ENCODE data around the gene DHX36.

DHX36 gene, protein sequence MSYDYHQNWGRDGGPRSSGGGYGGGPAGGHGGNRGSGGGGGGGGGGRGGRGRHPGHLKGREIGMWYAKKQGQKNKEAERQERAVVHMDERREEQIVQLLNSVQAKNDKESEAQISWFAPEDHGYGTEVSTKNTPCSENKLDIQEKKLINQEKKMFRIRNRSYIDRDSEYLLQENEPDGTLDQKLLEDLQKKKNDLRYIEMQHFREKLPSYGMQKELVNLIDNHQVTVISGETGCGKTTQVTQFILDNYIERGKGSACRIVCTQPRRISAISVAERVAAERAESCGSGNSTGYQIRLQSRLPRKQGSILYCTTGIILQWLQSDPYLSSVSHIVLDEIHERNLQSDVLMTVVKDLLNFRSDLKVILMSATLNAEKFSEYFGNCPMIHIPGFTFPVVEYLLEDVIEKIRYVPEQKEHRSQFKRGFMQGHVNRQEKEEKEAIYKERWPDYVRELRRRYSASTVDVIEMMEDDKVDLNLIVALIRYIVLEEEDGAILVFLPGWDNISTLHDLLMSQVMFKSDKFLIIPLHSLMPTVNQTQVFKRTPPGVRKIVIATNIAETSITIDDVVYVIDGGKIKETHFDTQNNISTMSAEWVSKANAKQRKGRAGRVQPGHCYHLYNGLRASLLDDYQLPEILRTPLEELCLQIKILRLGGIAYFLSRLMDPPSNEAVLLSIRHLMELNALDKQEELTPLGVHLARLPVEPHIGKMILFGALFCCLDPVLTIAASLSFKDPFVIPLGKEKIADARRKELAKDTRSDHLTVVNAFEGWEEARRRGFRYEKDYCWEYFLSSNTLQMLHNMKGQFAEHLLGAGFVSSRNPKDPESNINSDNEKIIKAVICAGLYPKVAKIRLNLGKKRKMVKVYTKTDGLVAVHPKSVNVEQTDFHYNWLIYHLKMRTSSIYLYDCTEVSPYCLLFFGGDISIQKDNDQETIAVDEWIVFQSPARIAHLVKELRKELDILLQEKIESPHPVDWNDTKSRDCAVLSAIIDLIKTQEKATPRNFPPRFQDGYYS

DNA sequence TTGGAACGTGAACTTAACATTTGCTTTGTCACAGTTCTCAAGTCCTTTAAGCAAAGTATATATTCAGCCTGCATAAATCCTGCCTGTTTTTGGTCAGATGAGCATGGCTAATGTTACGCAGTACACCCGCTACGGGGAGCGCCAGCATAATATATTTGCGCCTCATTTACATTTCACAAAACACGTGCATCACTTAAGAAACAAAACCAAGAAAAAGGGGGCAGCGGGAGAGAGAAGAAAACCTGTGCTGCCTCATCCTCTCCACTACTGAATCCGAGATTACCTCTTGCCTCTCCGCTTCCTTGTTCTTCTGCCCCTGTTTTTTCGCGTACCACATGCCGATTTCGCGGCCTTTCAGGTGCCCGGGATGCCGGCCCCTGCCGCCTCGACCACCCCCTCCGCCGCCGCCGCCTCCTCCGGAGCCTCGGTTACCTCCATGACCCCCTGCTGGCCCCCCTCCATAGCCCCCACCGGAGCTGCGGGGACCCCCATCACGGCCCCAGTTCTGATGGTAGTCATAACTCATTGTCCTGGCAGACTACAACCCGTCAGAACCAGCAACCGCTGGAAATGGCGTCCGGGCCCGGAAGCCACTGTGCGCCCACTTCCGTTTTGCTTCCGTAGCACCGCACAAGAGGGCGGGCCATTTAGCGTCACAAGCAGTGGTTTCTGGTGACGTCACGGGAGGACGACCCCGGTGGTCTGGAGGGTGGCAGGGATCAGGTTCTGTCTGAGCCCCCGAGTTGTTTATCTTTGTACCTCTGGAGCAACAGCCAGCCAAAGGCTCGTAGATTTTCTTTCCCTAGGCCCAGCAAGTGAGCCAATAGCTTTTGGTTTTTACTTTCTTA lies at the start of gene DHX36:
Gene DHX36, minus strand, starts transcription at position 597 of the 848 bp plus-strand sequence. Its CDS starts 71 bp downstream, at position 526.
- peak; percentile 92 for DNase-seq

DNA sequence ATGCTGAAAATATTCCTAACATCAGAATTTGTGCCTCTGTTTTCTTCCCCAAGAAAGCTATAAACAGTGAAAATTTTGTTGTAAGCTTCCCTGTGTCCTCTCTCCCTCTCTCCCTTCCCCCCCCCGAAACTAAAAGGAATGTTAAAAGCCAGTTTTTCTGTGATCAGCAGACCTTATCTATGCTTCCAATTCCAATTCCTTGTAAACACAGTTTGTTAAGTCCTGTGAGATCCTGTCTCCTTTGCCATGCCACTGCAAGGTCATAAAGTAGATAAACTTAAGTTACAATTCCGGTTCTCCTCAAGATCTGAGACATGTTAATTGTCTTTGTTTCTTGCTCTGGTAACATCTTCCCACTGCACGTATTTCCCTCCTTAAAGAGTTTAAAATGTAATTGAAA lies 42.9 kb upstream of the DHX36 start:
- DNase-seq, result no peak

DNA sequence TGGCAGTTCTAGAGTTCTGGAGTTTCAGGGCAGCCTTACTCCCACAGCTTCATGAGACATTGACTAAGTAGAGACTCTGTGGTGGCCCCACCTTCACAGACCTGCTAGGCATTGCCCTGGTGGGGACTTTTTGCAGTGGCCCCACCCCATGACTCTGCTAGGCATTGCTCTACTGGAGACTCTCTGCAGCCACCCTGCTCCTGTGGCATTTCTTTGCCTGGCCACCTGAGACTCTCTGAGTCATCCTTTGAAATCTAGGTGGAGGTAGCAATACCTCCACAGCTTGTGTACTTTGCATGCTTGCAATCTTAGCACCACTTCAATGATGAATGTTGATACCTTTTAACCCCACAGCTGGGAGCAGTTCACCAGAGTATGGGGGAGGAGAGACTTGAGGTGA lies 40.6 kb upstream of the DHX36 start:
- DNase-seq, result no peak

DNA sequence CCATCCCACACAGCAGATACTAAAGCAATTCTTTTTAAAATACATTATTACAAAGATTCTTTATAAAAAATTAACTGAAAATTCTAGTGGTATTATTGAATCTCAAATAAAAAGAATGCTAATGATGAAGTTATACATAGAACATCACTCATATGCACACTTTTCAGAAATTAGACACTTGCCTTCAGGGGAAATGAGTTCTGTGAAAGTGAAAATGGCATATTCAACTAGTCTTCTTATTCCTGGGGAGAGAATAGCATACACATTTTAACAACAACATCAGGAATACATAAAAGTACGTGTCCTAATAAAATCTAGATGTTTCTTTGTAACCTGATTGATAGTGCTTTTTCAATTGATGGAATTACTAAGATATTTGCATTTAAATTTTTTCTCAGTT lies 36.8 kb upstream of the DHX36 start:
- no peak for DNase-seq

DNA sequence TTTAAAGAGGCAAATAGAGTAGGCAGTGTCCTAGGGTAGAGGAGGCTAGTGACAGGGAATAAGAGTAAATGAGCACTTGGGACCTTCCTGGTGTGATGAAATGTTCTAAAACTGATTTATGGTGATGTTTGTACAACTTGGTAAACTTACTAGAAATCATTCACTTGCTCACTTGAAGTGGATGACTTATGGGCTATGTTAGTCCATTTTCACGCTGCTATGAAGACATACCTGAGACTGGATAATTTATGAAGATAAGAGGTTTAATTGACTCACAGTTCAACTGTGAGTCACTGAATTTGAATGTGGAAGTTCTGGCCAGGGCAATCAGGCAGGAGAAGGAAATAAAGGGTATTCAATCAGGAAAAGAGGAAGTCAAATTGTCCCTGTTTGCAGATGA lies 31.7 kb upstream of the DHX36 start:
- DNase-seq, result no peak

DNA sequence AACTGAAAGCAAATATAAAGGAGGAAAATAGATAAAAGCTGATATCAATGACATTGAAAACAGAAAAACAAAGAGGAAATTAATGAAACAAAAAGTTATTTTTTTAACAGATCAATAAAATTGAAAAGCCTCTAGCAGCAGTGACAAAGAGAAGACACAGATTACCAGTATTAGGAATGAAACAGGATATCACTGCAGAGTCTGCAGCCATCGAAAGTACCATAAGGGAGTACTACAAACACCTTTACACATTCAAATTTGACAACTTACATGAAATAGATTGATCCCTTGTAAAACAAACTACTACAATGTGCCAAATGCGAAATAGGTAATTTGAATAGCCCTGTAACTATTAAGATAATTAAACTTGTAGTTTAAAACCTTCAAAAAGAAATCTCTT lies 24.9 kb upstream of the DHX36 start:
- DNase-seq, result no peak

DNA sequence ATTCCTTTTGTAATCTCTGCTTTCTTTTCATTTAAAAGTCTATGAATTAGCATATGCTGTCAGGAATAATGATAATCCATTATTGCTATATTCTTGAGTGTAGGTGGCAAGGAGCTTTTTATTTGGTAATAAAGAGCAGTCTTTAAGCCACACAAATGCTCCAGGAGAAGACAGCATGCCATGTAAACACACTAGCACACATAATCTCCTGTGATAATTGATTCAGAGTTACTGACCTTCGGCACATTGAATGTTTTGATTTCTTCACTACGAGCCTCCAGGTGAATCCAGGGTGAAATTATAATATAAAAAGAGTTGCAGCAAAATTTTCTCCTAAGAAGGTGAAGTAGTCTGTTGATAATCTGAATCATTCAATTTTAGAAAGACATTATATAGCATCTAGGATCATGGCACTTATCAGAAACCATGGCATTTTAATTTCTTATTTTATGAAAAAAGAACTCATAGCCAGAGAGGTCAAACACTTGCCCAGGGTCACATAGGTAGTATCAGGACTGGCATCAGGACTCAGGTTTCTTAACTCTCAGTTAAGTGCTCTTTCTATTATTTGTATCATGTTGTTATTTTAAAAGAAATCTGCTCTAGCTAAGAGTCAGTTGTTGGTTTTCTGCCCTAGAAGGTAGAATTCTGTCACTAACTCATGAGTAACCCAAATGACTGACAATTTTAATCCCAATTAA lies 21.3 kb upstream of the DHX36 start:
- DNase-seq, result no peak

DNA sequence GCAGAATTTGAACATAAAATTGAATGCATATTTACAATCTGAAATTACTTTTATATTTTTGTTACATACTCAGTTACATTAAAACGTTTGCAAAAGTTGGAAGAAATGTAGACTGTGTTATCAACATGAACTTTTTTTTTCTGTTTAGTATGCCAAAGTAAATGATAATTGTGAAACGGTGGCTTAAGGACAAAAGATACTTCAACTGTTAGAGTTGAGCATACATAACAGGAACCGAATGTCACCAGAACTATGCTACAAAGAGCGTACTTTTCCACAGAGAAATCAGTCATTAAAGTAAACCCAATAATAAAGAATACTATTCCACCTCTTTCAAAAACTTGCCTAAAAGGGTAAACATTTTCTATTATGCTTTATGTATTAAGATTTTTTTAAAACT lies 14.3 kb upstream of the DHX36 start:
- no peak for DNase-seq

DNA sequence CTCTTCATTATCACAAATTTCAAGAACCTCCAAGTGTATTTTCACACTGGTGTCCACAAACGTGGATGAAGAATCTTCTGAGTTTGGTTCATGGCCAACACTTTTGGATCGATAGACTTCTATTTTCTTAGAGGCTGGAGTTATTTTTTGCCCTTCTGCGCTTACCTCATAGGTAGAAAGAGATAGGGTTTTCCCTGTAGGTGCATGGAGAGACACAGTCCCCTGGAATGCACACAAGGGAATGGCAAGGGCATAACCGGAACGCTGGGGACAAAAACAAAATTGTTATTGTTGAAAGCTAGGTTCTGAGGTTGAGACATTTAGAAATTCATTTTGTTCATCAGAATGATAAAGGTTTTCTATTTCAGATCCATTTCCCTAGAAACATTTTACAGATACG lies 13.7 kb upstream of the DHX36 start:
- no peak for DNase-seq

DNA sequence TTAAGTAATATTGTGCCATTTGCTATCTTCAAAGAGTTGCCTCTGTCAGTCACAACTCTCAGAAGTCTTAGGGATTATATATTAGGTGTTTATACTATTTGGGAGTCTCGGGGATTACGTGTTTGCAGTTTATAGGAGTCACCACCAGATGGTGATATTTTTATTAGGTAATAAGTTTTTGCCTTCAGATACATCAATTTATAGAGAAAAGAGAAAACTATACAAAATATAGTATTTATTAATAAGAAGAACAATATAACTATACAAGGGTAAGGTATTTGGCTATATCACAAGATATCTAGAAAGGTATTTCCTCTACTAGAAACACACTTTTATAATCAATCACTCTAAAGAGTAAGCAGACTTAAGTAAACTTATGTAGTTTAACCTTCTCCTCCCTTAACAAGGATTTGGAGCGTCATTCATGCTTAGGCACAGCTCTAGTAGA lies 10.7 kb upstream of the DHX36 start:
- DNase-seq, result peak; percentile 50

DNA sequence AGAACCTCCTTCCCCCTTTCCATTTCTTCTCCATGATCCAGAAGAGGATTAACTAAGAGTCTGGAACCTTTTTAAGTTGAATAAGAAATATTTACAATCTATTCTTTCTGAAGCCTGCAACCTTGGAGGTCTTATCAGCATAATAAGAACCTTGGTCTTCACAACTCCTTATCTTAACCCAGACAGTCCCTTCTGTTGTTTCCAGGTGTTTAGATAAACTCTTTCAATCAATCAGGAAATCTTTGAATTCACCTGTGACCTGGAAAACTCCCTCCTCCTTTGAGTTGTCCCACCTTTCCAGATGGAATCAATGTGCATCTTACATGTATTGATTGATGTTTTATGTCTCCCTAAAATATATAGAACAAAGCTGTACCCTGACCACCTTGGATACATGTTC lies 3.6 kb upstream of the DHX36 start:
- DNase-seq, result no peak

DNA sequence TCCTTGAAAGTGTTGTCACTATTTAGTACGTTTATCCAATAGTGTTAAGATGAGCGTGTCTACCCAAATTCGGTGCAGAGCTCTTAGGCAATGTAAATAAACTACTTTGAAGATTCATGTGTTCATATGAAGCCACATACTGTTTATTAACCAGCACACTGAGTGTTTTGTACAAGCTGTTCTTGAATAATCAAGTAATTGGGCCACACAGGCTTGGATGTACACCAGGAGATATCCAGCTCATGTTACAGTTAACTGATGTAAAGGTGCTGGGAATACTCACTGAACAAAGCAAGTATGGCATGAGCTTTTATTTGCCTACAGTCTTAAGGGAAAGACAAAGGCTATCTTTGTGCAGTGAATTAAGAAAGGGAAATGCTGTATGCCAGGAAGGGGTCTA lies 632 bp upstream of the DHX36 start:
- no peak for DNase-seq

DNA sequence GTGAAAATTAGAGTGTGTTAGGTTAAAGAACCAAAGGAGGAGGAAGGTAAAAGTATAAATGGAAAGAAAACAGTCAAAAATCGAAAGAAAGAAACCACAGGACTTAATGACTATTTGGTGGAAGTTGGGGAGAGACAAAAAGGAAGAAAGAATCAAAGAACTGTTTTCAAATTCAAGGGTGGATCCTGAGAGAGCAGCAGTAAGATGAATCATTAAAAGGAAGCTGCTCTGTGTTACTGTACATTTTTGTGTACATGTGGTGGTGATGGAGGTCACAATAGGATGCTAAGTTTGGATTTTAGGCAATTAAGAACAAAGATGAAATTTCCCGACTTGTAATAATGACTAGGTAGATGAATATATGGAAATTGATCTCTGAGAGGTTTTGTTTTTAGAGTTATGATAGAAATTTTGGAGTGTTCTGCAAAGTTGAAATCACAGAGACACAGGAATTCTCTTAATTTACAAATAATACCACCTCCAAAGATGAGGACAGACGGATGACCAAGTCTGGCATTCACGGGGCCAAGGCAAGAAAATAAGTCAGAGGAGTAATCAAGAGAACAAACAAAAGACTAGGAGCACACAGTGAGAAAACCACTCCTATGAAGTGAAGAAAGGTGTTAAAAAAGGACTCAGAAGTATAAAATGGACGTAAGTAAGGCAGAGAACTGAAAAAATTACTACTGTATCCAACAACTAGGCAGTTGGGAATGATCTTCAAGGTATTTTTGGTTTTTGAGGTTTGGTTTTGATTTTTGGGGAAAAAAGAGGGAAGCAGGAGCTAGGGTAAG lies 7.1 kb downstream of the DHX36 start:
- DNase-seq, result no peak

DNA sequence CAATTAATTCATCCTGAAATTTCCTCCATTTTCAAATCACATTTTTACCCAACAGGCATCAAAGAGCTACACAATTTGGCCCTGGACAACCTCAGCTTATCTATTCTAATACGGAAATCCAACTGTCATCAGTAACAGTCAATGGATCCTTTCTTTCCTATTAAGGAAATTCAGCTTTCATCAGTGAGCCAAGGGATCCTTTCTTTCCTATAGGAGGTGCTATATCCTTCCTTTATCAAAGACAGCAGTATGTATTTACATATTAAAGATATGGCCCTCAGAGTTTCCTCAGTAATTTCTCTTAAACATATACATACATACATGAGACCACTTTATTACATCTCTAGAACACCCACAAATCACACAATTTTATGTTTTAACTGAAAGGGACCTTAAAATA lies 10.1 kb downstream of the DHX36 start:
- no peak for DNase-seq

DNA sequence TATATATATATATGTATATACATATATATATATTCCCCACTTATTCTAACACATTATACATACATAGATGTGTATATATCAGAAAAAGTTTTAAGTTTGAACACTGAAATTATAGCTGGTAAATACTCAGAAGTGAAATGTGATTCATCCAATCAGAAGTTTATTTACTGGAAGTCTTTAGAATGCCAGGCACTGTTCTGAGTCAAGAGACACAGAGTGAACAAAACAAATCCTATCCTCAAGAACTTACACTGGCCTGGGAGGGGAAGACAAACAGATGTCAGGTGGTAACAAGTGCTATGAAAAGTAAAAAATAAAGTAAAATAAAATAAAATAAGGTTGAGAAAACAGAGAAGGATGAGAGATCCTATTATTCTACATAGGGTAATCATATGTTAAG lies 13.4 kb downstream of the DHX36 start:
- no peak for DNase-seq

DNA sequence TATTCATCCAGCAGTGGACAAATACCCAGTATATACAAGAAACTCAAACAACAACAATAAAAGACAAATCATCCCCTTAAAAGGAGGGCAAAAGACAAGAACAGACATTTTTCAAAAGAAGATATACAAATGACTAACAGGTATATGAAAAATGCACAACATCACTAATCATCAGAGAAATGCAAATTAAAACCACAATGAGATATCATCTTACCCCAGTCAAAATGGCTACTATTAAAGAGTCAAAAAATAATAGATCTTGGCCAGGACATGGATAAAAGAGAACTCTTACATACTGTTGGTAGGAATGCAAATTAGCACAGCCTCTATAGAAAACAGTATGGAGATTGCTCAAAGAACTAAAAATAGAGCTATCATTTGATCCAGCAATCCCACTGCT lies 16.9 kb downstream of the DHX36 start:
- no peak for DNase-seq

DNA sequence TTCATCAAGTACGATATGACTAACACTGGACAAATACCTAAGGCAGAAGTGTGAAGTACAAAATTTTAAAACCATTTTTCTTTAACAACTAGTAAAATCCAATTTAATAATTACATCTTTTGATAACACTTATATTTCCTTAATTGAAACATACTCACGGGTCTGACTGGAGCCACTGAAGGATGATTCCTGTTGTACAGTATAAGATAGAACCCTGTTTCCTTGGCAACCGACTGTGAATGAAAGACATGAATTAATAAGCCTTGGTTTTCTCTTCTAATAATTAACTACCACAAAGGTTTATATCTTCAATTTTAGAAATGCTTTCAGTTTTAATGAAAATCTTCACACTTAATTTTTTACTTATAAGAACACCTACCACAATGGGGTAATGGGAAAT lies 19.4 kb downstream of the DHX36 start:
- DNase-seq, result no peak

DNA sequence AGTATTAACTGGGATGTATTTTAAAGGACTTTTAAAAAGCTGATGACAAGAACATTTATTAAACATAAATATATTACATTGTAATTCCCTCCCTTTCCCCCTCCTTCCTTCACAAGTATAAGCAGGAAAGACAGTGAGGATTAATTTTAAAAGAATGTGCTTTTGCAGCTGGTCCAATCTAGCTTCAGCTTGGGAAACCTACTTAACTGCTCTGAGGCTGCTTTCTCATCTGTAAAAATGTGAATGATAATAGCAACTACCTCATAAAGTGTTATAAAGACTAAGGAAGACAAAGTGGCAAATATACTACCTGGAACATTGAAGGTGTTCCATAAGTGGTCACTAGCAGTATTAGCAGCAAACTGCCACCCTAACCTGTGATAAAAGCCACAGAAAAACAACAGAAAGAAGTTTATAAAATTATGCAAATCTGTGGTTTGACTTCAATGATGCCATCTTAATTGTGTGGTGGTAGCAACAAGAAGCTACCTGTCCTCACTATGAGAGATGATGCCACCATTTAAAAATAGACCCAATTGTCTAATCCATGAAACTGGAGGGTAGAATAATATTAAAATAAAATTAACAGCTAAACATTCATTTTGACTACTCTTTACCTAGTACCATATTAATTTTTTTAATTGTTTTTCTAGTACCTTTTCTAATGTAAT lies 20.0 kb downstream of the DHX36 start:
- no peak for DNase-seq

DNA sequence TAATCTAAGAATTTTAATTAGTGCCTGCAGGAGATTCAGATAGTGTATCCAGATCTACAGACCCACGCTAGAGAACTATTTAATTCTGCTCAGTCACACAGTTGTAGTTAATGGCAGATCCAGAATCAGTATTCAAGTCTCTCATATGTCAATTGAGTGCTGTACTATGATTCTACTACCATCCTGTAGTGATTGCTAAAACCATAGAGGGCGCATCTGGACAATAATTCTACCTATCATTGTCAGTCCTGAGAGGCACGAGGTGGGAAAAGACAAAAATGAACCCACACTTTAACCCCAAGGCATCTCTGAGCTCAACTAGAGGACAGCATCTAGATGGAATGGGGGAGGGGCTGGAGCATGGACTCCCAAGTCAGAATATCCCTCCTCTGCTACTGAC lies 22.7 kb downstream of the DHX36 start:
- DNase-seq, result no peak

DNA sequence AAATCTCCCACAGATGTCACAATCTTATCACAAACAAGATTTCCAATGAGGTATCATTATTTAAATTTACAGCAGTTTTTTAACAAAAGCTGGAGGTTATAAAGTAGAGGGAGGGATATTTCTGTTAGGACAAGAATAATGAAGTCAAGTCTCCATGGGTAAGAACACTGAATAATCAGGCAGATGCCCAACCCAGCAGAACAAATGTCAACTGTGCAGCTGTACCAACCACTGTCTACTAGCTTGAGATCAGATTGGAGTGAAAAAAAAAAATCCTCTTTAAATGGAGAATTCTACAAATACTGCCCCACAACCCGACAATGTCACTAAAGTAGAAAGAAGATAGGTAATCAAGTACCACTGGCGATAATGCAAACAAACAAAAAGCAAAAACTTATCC lies 30.3 kb downstream of the DHX36 start:
- DNase-seq, result no peak

DNA sequence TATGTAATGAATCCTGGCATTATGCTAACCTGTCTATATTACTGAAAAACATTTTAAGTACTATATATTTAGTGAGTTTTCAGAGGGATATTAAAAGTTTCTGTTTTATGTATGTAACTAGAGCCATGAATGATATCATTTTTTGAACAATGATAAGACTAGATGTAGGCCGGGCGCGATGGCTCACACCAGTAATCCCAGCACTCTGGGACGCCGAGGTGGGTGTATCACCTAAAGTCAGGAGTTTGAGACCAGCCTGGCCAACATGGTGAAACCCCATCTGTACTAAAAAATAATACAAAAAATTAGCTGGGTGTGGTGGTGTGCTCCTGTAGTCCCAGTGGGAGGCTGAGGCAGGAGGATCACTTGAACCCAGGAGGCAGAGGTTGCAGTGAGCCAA lies 34.1 kb downstream of the DHX36 start:
- DNase-seq, result no peak
